GM19324 (cell line): ENCODE measurements around the gene TENM3.
"Not testable (repeated sequence)": the region's sequence is repeated elsewhere in the genome, so short reads cannot be mapped to it uniquely, and the experiment has no call there.

Experiments
- ATAC-seq: cut with Tn5 transposase; IDR thresholded peaks from one replicate; pipeline ENCODE4 v1.9.1; 2021; ENCODE audit warnings: mild to moderate bottlenecking, moderate library complexity; ENCODE audit not compliant: unreplicated experiment, low FRiP score

The TENM3 gene

GRCh38 chr4:182795446-182796238, 552.4 kb downstream of the TENM3 start:
- no peak for ATAC-seq

GRCh38 chr4:182799515-182800215, 556.5 kb downstream of the TENM3 start:
- no peak for ATAC-seq

- ATAC-seq: no peak
Measured at GRCh38 chr4:182800216-182800515, 557.0 kb downstream of the TENM3 start.

DNA sequence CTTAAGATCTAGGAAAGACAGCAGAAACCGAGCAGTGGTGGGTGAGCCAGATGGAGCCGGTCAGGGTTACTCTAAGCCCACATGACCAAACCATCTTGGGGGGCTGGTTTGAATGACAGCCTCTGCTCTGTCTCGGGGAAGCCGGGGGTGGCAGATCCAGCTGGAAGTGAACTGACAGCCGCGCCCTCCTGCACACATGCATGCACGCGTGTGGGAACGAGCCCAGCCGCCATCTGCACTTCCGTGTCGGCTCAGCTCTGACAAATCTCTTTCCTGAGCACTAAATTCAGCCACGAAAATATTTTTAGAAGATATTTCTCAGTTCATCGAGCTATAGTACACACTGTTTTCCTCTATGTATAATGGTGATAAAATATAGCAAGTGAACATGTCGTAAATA, 558.4 kb downstream of the TENM3 start:
- no peak for ATAC-seq

DNA sequence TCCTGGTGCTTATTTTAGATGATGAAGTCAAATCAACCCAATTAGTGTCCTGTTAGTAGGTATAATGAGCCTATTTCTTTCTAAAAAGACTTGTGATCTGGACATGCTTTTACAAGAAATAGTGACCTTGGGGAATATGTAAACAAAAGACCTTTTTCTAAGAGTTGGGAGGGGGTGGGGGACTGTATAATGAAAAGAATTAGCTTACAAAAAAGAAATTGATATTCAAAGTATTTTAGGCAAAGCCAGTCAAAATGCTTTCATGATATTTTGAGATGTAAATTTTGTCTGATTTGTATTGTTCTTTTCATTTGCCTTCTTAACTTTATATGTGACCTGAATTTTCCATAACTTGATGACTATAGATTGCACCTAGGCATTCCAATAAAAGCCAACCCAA, 559.4 kb downstream of the TENM3 start:
- ATAC-seq: no peak

DNA sequence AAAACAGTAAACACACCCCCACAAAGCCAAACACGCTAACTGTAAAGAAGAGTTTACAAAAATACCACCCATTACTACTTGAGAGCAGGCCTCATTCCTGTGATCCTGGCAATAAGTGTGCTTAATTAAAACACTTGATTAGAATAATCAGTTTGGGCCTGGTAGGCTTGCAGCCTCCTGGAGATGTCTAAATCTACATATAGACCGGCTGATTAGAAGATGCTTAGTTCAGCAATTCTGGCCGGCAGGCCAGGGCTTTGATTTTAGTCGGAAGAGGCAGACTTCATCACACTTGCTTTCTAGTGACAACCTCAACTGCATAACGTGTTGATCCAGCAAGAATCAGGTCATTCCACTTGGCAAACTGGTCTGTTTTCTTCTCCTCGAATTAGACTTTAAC, 560.0 kb downstream of the TENM3 start:
- ATAC-seq: no peak

DNA sequence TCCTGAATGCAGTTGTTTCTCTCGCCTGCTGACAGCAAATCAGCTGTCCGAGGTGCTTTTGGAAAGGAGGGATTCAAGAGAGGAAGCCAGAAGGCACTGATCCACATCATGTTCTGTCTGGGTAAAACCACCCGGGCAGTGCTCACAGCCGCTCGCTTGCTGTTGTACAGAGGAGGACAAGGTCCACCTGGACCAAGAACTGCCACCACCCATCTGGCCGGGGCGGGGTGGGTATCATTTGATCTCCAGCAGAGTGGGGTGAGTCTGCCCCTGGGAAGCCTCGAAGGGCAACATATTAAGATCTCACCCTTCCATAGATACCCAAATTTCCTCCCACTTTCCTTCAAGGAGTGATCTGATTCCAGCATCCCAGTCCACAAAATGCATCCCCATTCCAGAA, 560.9 kb downstream of the TENM3 start:
- no peak for ATAC-seq

- ATAC-seq: no peak
Measured at GRCh38 chr4:182805321-182805720, 562.1 kb downstream of the TENM3 start.

GRCh38 chr4:182805750-182806149, 562.5 kb downstream of the TENM3 start:
- no peak for ATAC-seq

GRCh38 chr4:182806259-182807252, 563.4 kb downstream of the TENM3 start:
- ATAC-seq: peak; percentile 67

- no peak for ATAC-seq
Measured at GRCh38 chr4:182807346-182807745, 564.1 kb downstream of the TENM3 start.

- no peak for ATAC-seq
Measured at GRCh38 chr4:182807767-182808548, 564.8 kb downstream of the TENM3 start.

DNA sequence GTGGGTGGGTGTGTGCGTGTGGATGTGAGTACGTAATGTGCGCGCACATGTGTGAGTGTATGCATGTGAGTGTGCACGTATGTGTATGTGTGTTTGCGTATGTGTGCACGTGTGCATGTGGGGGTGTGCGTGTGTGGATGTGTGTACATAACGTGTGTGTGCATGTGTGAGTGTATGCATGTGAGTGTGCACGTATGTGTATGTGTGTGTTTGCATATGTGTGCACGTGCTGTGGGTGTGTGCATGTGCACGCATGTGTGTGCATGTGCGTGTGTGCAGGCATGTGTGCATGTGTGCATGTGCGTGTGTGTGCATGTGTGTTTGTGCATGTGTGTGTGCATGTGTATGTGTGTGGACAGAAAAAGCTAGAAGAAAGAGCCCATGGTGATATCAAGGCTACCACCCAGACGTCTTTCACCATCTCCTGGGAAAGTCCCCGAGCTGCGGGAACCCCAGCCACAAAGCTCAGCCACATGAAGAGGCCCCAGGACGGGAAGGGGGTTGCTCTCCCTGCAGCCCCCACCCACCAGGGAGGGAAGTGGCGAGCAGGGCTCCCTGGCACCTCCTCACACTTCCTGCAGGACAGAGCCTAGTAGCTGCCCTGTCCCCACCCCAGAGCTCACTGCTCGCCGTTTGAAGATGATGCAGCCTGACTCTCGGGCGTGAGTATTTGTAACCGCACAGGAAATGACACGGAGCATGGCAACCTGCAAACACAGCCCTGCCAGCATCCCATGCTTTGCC, 565.6 kb downstream of the TENM3 start:
- ATAC-seq: peak; percentile 84

DNA sequence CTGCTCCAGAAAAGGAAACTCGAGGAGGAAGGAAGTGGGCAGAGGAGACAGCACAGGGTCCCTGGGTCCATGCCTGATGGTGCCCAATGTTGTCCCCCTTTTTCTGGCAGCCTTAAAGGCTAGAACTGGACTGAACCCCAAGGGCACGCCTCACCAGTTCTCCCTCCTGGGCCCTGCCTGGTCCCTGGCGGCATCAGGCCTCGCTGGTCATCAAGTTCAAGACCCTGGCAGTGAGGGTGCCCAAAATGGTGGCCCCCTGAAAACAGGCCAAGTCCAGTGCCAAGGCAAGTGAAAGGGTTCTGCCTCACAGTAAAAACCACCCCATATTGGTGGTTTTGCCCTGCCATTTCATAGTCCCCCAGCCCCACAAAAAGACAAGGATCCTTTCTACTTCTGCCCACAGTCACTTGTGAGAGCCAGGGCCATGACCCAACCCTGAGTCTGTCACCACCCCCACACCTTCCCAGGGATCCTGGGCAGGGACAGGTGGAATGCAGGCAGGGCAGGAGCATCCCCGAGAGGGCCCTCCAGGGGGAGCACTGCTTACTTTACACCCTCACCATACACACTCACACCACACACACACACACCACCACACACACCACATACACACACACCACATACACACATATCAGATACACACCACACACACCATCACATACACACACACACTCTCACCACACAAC, 566.4 kb downstream of the TENM3 start:
- ATAC-seq: peak; percentile 36

- ATAC-seq: no peak
Measured at GRCh38 chr4:182810103-182810615, 567.0 kb downstream of the TENM3 start.

DNA sequence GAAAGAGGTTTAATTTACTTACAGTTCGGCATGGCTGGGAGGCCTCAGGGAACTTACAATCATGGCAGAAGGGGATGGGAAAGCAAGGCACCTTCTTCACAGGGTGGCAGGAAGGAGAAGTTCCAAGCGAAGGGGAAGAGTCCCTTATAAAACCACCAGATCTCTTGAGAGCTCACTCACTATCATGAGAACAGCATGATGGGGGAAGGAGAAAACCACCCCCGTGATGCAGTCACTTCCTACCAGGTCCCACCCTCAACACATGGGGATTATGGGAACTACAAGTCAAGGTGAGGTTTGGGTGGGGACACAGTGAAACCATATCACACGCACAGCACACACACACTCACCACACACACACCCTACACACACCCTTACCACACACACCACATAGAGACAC, 569.7 kb downstream of the TENM3 start:
- ATAC-seq: no peak

DNA sequence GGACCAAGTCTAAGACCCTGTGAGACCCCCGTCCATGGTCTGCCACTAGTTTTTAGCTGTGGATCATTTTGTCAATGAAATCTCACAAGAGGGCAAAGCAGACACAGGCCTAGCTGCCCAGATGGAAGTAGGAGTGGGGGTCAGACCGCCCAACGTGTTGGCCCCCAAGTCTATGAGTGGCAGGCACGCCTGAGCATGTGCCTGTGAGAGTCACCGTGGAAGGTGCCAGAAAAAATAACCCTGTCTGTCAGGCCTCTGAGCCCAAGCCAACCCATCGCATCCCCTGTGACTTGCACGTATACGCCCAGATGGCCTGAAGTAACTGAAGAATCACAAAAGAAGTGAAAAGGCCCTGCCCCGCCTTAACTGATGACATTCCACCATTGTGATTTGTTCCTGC, 570.9 kb downstream of the TENM3 start:
- not testable (repeated sequence) for ATAC-seq

- no peak for ATAC-seq
Measured at GRCh38 chr4:182818926-182819730, 575.9 kb downstream of the TENM3 start.
